Measurements from ENCODE around the gene TPPP2. TPM values are rescaled to one million over a fixed set of nuclear protein-coding genes. Genes with fewer than 3 reads are reported as not detected.

The TPPP2 gene
- total and polyA plus RNA-seq, 10 of the 15 experiments (the other 5 are each of a cell fraction or from before 2014, with no cell fraction given), result not detected

- no peak overlapping the region for H3K27ac ChIP-seq (ENCODE audit: control insufficient read depth, insufficient read depth)
- no peak for DNase-seq (ENCODE audit: low read depth, low spot score)
Observed at GRCh38 chr14:20980906-20981305, 49.1 kb upstream of the TPPP2 start.

GRCh38 chr14:20982646-20983369 lies 47.2 kb upstream of the TPPP2 start:
- DNase-seq (ENCODE audit: low read depth, low spot score) (no peak), FAIRE-seq (no peak), ATAC-seq (no peak)
- intact Hi-C loops (cut with micrococcal nuclease; ENCODE audit: unreplicated experiment), result no loop called here
- CTCF ChIA-PET, result interaction anchor here (0.7 to 1.8 kb wide), 3 partner anchors 12 to 133 kb away, joined by 3 to 13 read pairs (median 3); no protein-coding TSS in a partner anchor
- RAD21 ChIA-PET (ENCODE audit: unreplicated experiment), result interaction anchor here (1.3 kb wide), 1 partner anchor 23 kb away, joined by 3 read pairs; no protein-coding TSS in a partner anchor
- Histone ChIP-seq H3K27ac (ENCODE audit: control insufficient read depth, insufficient read depth) (no peak overlapping the region), H4K20me1 (ENCODE audit: control insufficient read depth, insufficient read depth) (no peaks in the 10 kb centered on the region), H3K27me3 (replicated peaks in 1 of 2; ENCODE audit: control insufficient read depth in 2 of 2, insufficient read depth in 2 of 2, low read length in 1 of 2) (no peaks in the 10 kb centered on the region), H2AFZ (ENCODE audit: control insufficient read depth, low read depth, low read length) (no peak overlapping the region), H3K9ac (ENCODE audit: control insufficient read depth, insufficient read depth, low read length) (no peak overlapping the region), H3K4me2 (ENCODE audit: control insufficient read depth, insufficient read depth) (no peak overlapping the region), H3K9me3 (replicated peaks; ENCODE audit: control insufficient read depth, insufficient read depth, low read length) (no peaks in the 10 kb centered on the region), H3K4me1 (ENCODE audit: control insufficient read depth, insufficient read depth, low read length) (no peaks in the 10 kb centered on the region), H3K4me3 (no peak overlapping the region), H3K79me2 (ENCODE audit: control insufficient read depth, insufficient read depth, low read length) (no peaks in the 10 kb centered on the region), H3K36me3 (ENCODE audit: control insufficient read depth in 2 of 2, insufficient read depth in 2 of 2, low read length in 1 of 2) (no peaks in the 10 kb centered on the region)
- POLR2A ChIA-PET, result no interaction called here
- SMC1A ChIA-PET (ENCODE audit: uncharacterized antibody, unreplicated experiment), result no interaction called here
- 50% methylated on average over 2 of the region's 2 CpGs for WGBS (ENCODE audit: insufficient coverage, insufficient replicate concordance, low lambda C conversion rate, missing lambda C conversion rate)
- no TSS peak for BruUV-seq (replicated peaks)
- in situ Hi-C loops (cut with MboI), result no loop called here
- TF ChIP-seq E2F4 (IDR thresholded peaks at IDR 0.05; ENCODE audit: low read depth, low read length) (no peak), POLR2AphosphoS5 (IDR thresholded peaks at IDR 0.05; ENCODE audit: low read length) (no peak), SKIL (IDR thresholded peaks at IDR 0.05; ENCODE audit: low read depth, poor library complexity, severe bottlenecking) (no peak), POU2F2 (IDR thresholded peaks at IDR 0.05; ENCODE audit: borderline replicate concordance, low read depth, low read length) (no peak), CTCF (IDR thresholded peaks at IDR 0.05 in 2 of 3, conservative IDR thresholded peaks at IDR 0.05 in 1 of 3; ENCODE audit: control insufficient read depth in 2 of 3, extremely low read depth in 1 of 3, insufficient read depth in 1 of 3, low read depth in 3 of 3, low read length in 3 of 3) (no peak), SMAD1 (IDR thresholded peaks at IDR 0.05; ENCODE audit: low read depth, partially characterized antibody) (no peak), GATAD2B (conservative IDR thresholded peaks at IDR 0.05; ENCODE audit: low read depth) (no peak)

More at GRCh38 chr14:20980906-20981305, 49.1 kb upstream of the TPPP2 start:
- Histone ChIP-seq H3K27me3 (replicated peaks in 1 of 2; ENCODE audit: control insufficient read depth in 2 of 2, insufficient read depth in 2 of 2, low read length in 1 of 2) (no peaks in the 10 kb centered on the region), H3K36me3 (ENCODE audit: control insufficient read depth in 2 of 2, insufficient read depth in 2 of 2, low read length in 1 of 2) (no peaks in the 10 kb centered on the region), H3K79me2 (ENCODE audit: control insufficient read depth, insufficient read depth, low read length) (no peaks in the 10 kb centered on the region), H3K4me1 (ENCODE audit: control insufficient read depth, insufficient read depth, low read length) (no peaks in the 10 kb centered on the region), H3K4me2 (ENCODE audit: control insufficient read depth, insufficient read depth) (no peak overlapping the region), H4K20me1 (ENCODE audit: control insufficient read depth, insufficient read depth) (no peaks in the 10 kb centered on the region), H3K9ac (ENCODE audit: control insufficient read depth, insufficient read depth, low read length) (no peak overlapping the region), H2AFZ (ENCODE audit: control insufficient read depth, low read depth, low read length) (no peak overlapping the region), H3K4me3 (no peak overlapping the region), H3K9me3 (replicated peaks; ENCODE audit: control insufficient read depth, insufficient read depth, low read length) (no peaks in the 10 kb centered on the region)
- WGBS (ENCODE audit: insufficient coverage, insufficient replicate concordance, low lambda C conversion rate, missing lambda C conversion rate), result 0% methylated on average over 1 of the region's 1 CpG
- CTCF ChIA-PET, result interaction anchor here (0.7 to 1.4 kb wide), 3 partner anchors 9 to 219 kb away, joined by 3 to 6 read pairs (median 3); no protein-coding TSS in a partner anchor
- no TSS peak for BruUV-seq (replicated peaks)
- POLR2A ChIA-PET, result no interaction called here
- TF ChIP-seq NR2F1 (conservative IDR thresholded peaks at IDR 0.05) (no peak), YBX1 (IDR thresholded peaks at IDR 0.05) (no peak)
- SMC1A ChIA-PET (ENCODE audit: uncharacterized antibody, unreplicated experiment), result no interaction called here
- RAD21 ChIA-PET (ENCODE audit: unreplicated experiment), result interaction anchor here (1.3 kb wide), 1 partner anchor 34 kb away, joined by 4 read pairs; no protein-coding TSS in a partner anchor
- FAIRE-seq, result no peak
- in situ Hi-C loops (cut with MboI), result no loop called here
- no peak for ATAC-seq
- intact Hi-C loops (cut with micrococcal nuclease; ENCODE audit: unreplicated experiment), result no loop called here

All from GM12878 (cell line).